Fibroblast of lung (primary cell): Measurements from ENCODE around the gene OSBPL7.

Experiments used
- CTCF ChIP-seq, 2 donors: IDR thresholded peaks in 1 of 2; conservative IDR thresholded peaks in 1 of 2; 1 replicate in 1 of 2; 2 replicates in 1 of 2; pipeline ENCODE4 v1.5.1; 2011 to 2012; ENCODE audit warnings: low read length in 2 of 2, control low read depth in 1 of 2, inconsistent platforms in 1 of 2, low read depth in 1 of 2, mild to moderate bottlenecking in 1 of 2
- EZH2 ChIP-seq: IDR thresholded peaks from 2 replicates; pipeline ENCODE4 v1.5.1; 2012; ENCODE audit warnings: low read length, control low read depth, mild to moderate bottlenecking; ENCODE audit errors: missing control alignments

- no peak for TF ChIP-seq CTCF (conservative IDR thresholded peaks at IDR 0.05 in 1 of 2, IDR thresholded peaks at IDR 0.05 in 1 of 2; ENCODE audit: low read depth in 1 of 2, low read length in 2 of 2)
- TF ChIP-seq EZH2 = no peak
These were observed 28.7 kb upstream of the OSBPL7 start for GRCh38 chr17:47850373-47850691.
